ENCODE measurements around the gene RBX1.

RBX1 gene

GRCh38 chr22:40965936-40966725, 15.0 kb downstream of the RBX1 start:
- Histone ChIP-seq H3K79me2 (ENCODE audit: insufficient read depth, low read length) (peaks cover 31% of the 10 kb centered on the region), H3K4me3 (ENCODE audit: low read depth in 1 of 2, low read length in 2 of 2) (no peak overlapping the region), H3K9ac (ENCODE audit: low read depth, low read length) (no peak overlapping the region), H2AFZ (ENCODE audit: low read depth, low read length) (no peak overlapping the region), H4K20me1 (ENCODE audit: insufficient read depth, low read length) (peaks cover 14% of the 10 kb centered on the region), H3K36me3 (ENCODE audit: insufficient read depth, low read length) (peaks cover 86% of the 10 kb centered on the region), H3K27ac (ENCODE audit: low read length) (no peak overlapping the region), H3K27me3 (ENCODE audit: insufficient read depth, low read length, poor library complexity) (no peaks in the 10 kb centered on the region), H3K4me2 (ENCODE audit: insufficient read depth, low read length) (no peak overlapping the region), H3K4me1 (ENCODE audit: insufficient read depth, low read length) (no peaks in the 10 kb centered on the region), H3K9me3 (ENCODE audit: insufficient read depth, low read length, severe bottlenecking) (no peaks in the 10 kb centered on the region)
- ATAC-seq (ENCODE audit: insufficient read depth, low read depth) (no peak), DNase-seq (no peak)
- TF ChIP-seq CTCF (IDR thresholded peaks at IDR 0.05; ENCODE audit: borderline replicate concordance, extremely low read depth, low read length, poor library complexity, severe bottlenecking) (no peak), EZH2 (IDR thresholded peaks at IDR 0.05; ENCODE audit: borderline replicate concordance, low read depth, low read length, severe bottlenecking) (no peak)

GRCh38 chr22:40966726-40967085, 15.5 kb downstream of the RBX1 start:
- Histone ChIP-seq H3K36me3 (ENCODE audit: insufficient read depth, low read length) (peaks cover 84% of the 10 kb centered on the region), H3K4me1 (ENCODE audit: insufficient read depth, low read length) (no peaks in the 10 kb centered on the region), H3K27me3 (ENCODE audit: insufficient read depth, low read length, poor library complexity) (no peaks in the 10 kb centered on the region), H3K4me2 (ENCODE audit: insufficient read depth, low read length) (no peak overlapping the region), H4K20me1 (ENCODE audit: insufficient read depth, low read length) (peaks cover 13% of the 10 kb centered on the region), H2AFZ (ENCODE audit: low read depth, low read length) (no peak overlapping the region), H3K9me3 (ENCODE audit: insufficient read depth, low read length, severe bottlenecking) (no peaks in the 10 kb centered on the region), H3K4me3 (ENCODE audit: low read depth in 1 of 2, low read length in 2 of 2) (no peak overlapping the region), H3K27ac (ENCODE audit: low read length) (no peak overlapping the region), H3K9ac (ENCODE audit: low read depth, low read length) (no peak overlapping the region), H3K79me2 (ENCODE audit: insufficient read depth, low read length) (peaks cover 27% of the 10 kb centered on the region)
- DNase-seq (no peak), ATAC-seq (ENCODE audit: insufficient read depth, low read depth) (no peak)
- TF ChIP-seq CTCF (IDR thresholded peaks at IDR 0.05; ENCODE audit: borderline replicate concordance, extremely low read depth, low read length, poor library complexity, severe bottlenecking), result no peak
- no peak for TF ChIP-seq EZH2 (IDR thresholded peaks at IDR 0.05; ENCODE audit: borderline replicate concordance, low read depth, low read length, severe bottlenecking)

- TF ChIP-seq CTCF (IDR thresholded peaks at IDR 0.05; ENCODE audit: borderline replicate concordance, extremely low read depth, low read length, poor library complexity, severe bottlenecking) (no peak), EZH2 (IDR thresholded peaks at IDR 0.05; ENCODE audit: borderline replicate concordance, low read depth, low read length, severe bottlenecking) (no peak)
- peaks cover 21% of the 10 kb centered on the region for H3K79me2 ChIP-seq (ENCODE audit: insufficient read depth, low read length)
- H3K4me1 ChIP-seq (ENCODE audit: insufficient read depth, low read length), result no peaks in the 10 kb centered on the region
- no peak overlapping the region for H3K4me3 ChIP-seq (ENCODE audit: low read depth in 1 of 2, low read length in 2 of 2)
- no peak overlapping the region for H3K27ac ChIP-seq (ENCODE audit: low read length)
- DNase-seq (no peak), ATAC-seq (ENCODE audit: insufficient read depth, low read depth) (no peak)
- H3K36me3 ChIP-seq (ENCODE audit: insufficient read depth, low read length), result peaks cover 84% of the 10 kb centered on the region
- no peaks in the 10 kb centered on the region for H3K9me3 ChIP-seq (ENCODE audit: insufficient read depth, low read length, severe bottlenecking)
- H3K9ac ChIP-seq (ENCODE audit: low read depth, low read length), result no peak overlapping the region
- no peaks in the 10 kb centered on the region for H3K27me3 ChIP-seq (ENCODE audit: insufficient read depth, low read length, poor library complexity)
- peaks cover 11% of the 10 kb centered on the region; the same call in 1 of the 2 replicates for H4K20me1 ChIP-seq (ENCODE audit: insufficient read depth, low read length)
- no peak overlapping the region for H3K4me2 ChIP-seq (ENCODE audit: insufficient read depth, low read length)
- no peak overlapping the region for H2AFZ ChIP-seq (ENCODE audit: low read depth, low read length)
Observed at GRCh38 chr22:40967111-40967760, 16.1 kb downstream of the RBX1 start.

Data from DND-41 (cell line).